ENCODE measurements around the gene TP53I11.

DNA sequence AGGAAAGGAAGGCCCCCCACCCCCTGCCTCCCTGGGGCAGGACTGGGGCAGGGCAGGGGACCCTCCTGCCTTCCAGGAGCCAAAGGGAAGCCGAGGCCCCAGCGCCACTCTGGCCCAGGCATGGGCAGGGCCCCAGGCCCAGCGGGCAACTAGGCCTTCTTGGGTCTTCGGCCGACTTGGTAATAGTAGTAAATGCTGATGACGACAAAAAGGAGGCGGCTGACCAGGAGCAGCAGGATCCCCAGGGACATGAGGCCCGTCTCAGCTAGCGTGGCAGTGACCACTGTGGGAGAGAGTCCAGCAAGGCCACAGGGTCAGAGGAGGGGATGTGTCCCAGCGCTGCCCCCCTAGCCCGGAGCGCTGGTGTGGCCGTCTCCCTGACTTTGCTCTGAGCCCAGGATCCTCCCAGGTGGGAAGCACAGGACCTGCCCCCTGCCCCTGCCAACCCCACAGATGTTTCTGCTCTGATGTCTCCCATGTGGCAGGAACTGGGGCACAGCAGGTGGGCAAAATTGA lies 15.9 kb downstream of the TP53I11 start:
- TF ChIP-seq POLR2A (IDR thresholded peaks at IDR 0.05), result no peak
- TF ChIP-seq, protein P1, sequence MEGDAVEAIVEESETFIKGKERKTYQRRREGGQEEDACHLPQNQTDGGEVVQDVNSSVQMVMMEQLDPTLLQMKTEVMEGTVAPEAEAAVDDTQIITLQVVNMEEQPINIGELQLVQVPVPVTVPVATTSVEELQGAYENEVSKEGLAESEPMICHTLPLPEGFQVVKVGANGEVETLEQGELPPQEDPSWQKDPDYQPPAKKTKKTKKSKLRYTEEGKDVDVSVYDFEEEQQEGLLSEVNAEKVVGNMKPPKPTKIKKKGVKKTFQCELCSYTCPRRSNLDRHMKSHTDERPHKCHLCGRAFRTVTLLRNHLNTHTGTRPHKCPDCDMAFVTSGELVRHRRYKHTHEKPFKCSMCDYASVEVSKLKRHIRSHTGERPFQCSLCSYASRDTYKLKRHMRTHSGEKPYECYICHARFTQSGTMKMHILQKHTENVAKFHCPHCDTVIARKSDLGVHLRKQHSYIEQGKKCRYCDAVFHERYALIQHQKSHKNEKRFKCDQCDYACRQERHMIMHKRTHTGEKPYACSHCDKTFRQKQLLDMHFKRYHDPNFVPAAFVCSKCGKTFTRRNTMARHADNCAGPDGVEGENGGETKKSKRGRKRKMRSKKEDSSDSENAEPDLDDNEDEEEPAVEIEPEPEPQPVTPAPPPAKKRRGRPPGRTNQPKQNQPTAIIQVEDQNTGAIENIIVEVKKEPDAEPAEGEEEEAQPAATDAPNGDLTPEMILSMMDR (IDR thresholded peaks at IDR 0.05), result no peak
